Activated CD8-positive, alpha-beta memory T cell treated with anti-CD3 and anti-CD28 coated beads for 24 hours (primary cell): ENCODE results near the gene FGF21.

Source experiments
- DNase-seq: peaks from one replicate; pipeline ENCODE4 v3.0.0-alpha.2; 2020

FGF21 gene

GRCh38 chr19:48794291-48794690, 39.0 kb downstream of the FGF21 start:
- DNase-seq: no peak

DNA sequence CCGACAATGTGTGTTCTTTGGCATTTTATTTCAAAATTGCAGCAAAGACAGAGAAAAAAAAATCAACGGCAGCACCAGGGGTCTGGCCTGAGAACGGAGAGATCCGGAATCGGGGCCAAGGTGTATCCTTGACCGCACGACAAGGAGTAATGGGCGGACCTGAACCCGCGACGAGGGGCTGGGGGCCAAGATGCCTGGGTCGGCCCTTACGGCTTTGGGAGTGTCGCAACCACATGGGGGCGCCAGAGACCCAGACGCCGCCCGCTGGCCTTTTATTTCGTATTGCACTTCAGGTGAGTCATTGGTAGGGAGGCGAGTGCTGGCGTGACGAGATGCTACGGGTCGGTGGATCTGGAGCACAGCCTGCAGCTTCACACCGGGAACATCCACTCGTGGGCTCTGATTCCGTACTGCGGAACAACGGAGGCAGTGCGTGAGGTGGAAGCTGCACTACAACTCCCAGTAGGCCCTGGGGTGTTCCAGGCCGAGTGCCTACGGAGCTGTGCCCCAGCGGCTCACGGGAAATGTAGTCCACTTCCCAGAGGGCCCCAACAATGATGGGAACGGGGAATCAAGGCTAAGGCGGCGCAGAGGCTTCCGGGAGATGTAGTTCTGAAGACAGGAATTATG, 39.8 kb downstream of the FGF21 start:
- DNase-seq: peak; percentile 93

GRCh38 chr19:48795685-48796070, 40.4 kb downstream of the FGF21 start:
- no peak for DNase-seq

DNA sequence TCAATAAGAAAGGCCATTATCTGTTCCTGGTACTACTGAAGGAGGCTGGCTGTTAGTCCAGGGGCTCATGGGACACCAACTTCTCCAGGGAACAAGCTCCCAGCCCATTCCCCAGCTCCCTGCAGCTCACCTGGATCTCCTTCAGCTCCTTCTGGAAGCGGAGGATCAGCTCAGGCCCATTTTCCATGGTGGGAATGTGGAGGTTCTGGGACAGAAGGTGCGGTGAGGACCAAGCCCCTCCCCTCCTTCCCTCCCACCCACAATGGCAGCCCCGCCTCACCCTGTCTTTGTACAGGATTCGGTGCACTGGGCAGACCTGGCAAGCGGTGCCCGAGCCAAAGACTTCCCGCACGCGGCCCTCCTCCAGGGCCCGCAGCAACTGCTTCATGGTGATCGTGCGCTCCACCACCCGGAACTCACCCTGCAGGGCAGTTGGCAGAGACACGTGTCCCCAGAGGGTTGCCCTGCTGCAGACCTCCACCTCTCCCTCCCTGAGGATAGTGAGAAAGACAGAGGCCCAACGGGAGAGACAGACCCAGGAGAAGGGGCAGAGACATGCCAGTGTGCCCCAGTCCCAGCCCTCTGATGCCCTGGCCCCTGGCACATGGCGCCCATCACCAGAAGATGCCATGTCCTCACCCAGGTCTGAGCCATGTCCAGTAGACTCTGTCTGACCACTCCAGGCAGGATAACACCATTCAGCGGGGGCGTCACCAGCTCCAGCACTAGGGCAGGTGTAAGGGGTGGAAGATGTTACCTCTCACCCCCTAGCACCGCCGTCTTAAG, 41.2 kb downstream of the FGF21 start:
- no peak for DNase-seq

- no peak for DNase-seq
These were observed 41.8 kb downstream of the FGF21 start for GRCh38 chr19:48797103-48797502.

DNA sequence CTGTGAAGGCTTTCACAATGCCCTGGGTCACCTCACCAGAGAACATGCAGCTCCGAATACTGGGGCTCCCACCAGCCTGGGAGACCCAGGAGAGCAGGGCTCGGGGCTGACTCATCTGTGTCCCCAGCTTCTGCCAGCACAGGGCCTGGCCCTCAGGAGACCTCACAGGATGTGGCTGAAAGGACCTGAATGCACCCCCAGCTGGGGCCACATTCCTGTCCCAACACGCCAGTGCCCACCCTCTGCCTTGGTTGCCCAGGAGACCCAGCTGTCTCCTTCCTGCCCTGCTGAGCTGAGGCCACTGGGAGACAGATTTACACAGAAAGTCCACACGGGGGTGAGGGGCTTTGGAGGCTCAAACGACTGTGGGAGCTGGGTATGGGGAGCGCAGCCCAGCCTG, 43.6 kb downstream of the FGF21 start:
- no peak for DNase-seq

- no peak for DNase-seq
These were observed 44.3 kb downstream of the FGF21 start for GRCh38 chr19:48799358-48800300.

DNA sequence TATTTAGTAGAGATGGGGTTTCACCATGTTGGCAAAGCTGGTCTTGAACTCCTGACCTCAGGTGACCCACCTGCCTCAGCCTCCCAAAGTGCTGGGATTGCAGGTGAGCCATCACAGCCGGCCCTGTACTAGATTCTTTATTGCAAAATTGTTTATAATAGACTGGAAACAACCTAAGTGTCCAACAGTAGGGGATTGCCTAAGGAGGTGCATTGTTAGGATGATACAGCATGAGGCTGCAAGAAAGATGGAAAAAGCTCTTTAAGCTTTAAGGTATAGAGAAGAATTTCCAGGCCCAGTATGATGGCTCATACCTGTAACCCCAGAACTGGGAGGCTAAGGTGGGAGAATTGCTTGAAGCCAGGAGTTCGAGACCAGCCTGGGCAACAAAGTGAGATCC, 47.3 kb downstream of the FGF21 start:
- DNase-seq: no peak

- DNase-seq: no peak
These were observed 49.2 kb downstream of the FGF21 start for GRCh38 chr19:48804496-48804895.

- DNase-seq: no peak
These were observed 50.1 kb downstream of the FGF21 start for GRCh38 chr19:48805452-48805851.

DNA sequence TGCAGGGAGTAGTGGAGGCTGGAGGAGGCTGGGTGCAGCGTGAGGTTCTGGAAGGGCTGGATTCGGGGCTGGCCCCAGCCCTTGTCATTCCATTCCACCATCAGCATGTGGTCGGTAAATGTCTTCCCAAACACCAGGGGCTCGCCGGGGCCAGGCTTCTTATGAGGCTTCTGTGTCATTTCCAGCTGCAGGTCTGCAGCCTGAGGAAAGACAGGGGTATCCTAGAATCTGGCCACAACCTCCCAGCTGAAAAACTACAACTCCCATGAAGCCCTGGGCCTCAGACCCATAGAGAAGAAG, 51.1 kb downstream of the FGF21 start:
- DNase-seq: peak; percentile 68

DNA sequence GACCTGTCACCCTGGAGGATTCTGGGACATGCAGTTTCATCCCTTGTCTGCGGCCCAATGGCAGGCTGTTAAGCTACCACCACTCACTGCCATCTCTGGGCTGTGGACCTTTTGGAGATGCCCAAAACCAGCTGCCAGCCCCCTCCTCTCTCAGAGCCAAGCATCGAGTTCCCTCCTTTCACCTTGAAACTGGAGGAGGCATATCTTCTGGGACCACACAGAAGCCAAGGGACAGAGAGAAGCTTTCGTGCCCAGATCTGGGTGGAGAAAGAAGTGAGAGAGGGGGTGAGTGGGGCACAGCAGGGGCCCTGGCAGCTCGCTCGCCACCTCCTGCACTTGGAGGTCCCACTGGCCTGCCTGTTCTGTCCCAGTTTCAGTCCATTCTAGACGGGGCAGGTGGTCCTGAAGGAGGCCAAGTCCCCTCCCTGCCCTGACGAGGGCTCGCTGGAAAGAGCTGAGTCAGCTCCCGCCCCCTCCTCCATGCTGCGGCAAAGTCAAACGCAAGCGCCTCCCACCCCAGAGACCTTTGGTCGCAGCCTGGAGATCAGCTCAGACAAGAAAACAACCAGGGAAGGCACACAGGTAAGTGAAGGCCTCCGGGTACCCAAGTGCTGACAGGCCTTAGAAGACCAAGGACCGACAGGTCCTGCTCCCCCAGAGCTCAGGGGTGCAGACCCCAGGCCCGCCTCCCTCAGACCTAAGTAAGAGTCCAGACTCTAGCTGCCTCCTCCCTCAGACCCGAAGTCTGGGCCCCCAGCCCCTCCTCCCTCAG, 51.7 kb downstream of the FGF21 start:
- DNase-seq: no peak

- no peak for DNase-seq
These were observed 52.4 kb downstream of the FGF21 start for GRCh38 chr19:48807590-48808308.
